ENCODE results near the gene COPS2. TPM values are rescaled to one million over a fixed set of nuclear protein-coding genes. Genes with fewer than 3 reads are reported as not detected.

COPS2 gene
- total and polyA plus RNA-seq, 2 donors (not counting 1 experiment from before 2014, with no cell fraction given), result 92.2 to 98.1 TPM

- no peak overlapping the region for H3K4me3 ChIP-seq (replicated peaks in 1 of 4; ENCODE audit: control extremely low read depth in 1 of 4, insufficient read depth in 1 of 4, low read depth in 3 of 4, low read length in 4 of 4)
- DNase-seq (ENCODE audit: low read depth in 2 of 2), result no peak
- H3K36me3 ChIP-seq (ENCODE audit: control insufficient read depth, insufficient read depth, low read length), result peaks cover 2% of the 10 kb centered on the region
- H4K20me1 ChIP-seq (ENCODE audit: control insufficient read depth, extremely low read depth, insufficient read depth, low read length), result no peaks in the 10 kb centered on the region
- no peak overlapping the region for H3K27ac ChIP-seq (ENCODE audit: insufficient read depth, low read length)
- no peaks in the 10 kb centered on the region for H3K4me1 ChIP-seq (ENCODE audit: control insufficient read depth, extremely low read depth, insufficient read depth, low read length)
- no peaks in the 10 kb centered on the region for H3K9me3 ChIP-seq (ENCODE audit: control insufficient read depth, insufficient read depth, low read depth, low read length)
- no peak overlapping the region for H3K4me2 ChIP-seq (ENCODE audit: extremely low read depth, insufficient read depth, low read length)
- H3K79me2 ChIP-seq (ENCODE audit: control insufficient read depth, insufficient read depth, low read length), result peaks cover 91% of the 10 kb centered on the region
- H2AFZ ChIP-seq (ENCODE audit: low read length), result no peak overlapping the region
- no peak for TF ChIP-seq EZH2 (IDR thresholded peaks at IDR 0.05; ENCODE audit: low read length, missing control alignments)
- no peak for TF ChIP-seq CTCF (conservative IDR thresholded peaks at IDR 0.05 in 1 of 2, IDR thresholded peaks at IDR 0.05 in 1 of 2; ENCODE audit: low read depth in 1 of 2, low read length in 2 of 2)
- H3K27me3 ChIP-seq (ENCODE audit: control insufficient read depth, insufficient read depth, low read length), result no peaks in the 10 kb centered on the region
- H3K9ac ChIP-seq (ENCODE audit: insufficient read depth, low read length), result no peak overlapping the region
Observed at GRCh38 chr15:49148298-49148697, 7.1 kb downstream of the COPS2 start.

DNA sequence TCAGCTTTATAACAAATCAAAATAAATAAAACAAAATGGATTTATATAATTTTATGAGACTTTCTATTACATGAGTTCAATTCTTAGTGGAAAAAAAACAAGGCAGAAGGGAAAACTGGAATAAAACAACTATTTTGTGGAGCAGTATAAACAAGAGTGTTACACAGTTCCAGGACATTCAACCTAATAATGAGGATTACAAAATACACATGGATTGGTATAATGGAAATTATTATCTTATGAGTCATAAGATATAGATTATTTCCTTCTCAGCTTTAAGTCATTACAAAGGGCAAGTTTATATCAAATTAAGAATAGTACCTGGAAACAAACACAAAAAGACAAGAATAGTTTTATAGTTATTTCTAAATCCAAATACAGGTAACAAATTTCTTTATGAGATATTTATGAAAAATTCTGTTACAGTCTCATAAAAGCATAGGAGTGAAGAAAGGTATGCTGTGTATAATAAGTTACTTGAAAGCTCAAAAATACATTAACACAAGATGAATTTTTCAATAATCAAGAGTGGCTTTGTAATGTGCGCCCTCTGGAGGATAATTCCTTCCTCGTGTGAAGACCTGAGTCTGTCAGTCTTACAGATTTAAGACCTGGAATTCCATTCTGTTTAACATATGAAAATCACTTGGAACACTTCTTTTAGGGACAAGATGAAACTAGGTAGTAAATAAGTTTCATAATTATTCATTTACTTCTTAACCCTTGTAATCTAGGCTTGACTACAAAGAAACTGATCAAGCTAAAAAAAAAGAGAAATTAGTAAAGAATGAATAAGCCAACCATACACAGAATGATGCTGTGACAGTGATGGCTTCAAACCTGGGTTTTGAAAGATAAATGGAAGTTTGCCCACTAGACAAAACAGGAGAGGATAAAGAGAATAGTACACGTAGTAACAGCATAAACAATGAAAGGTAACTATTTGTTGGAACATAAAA, 9.5 kb downstream of the COPS2 start:
- no peaks in the 10 kb centered on the region for H3K27me3 ChIP-seq (ENCODE audit: control insufficient read depth, insufficient read depth, low read length)
- no peak overlapping the region for H3K9ac ChIP-seq (ENCODE audit: insufficient read depth, low read length)
- H3K4me2 ChIP-seq (ENCODE audit: extremely low read depth, insufficient read depth, low read length), result no peak overlapping the region
- H3K36me3 ChIP-seq (ENCODE audit: control insufficient read depth, insufficient read depth, low read length), result peaks cover 7% of the 10 kb centered on the region
- peaks cover 76% of the 10 kb centered on the region for H3K79me2 ChIP-seq (ENCODE audit: control insufficient read depth, insufficient read depth, low read length)
- H2AFZ ChIP-seq (ENCODE audit: low read length), result no peak overlapping the region
- no peaks in the 10 kb centered on the region for H4K20me1 ChIP-seq (ENCODE audit: control insufficient read depth, extremely low read depth, insufficient read depth, low read length)
- DNase-seq (ENCODE audit: low read depth in 2 of 2), result peak; percentile 63 to 76
- no peaks in the 10 kb centered on the region for H3K9me3 ChIP-seq (ENCODE audit: control insufficient read depth, insufficient read depth, low read depth, low read length)
- no peak overlapping the region for H3K27ac ChIP-seq (ENCODE audit: insufficient read depth, low read length)
- H3K4me1 ChIP-seq (ENCODE audit: control insufficient read depth, extremely low read depth, insufficient read depth, low read length), result no peaks in the 10 kb centered on the region
- peak; percentile 59 to 69 for TF ChIP-seq CTCF (conservative IDR thresholded peaks at IDR 0.05 in 1 of 2, IDR thresholded peaks at IDR 0.05 in 1 of 2; ENCODE audit: low read depth in 1 of 2, low read length in 2 of 2)
- TF ChIP-seq EZH2 (IDR thresholded peaks at IDR 0.05; ENCODE audit: low read length, missing control alignments), result no peak
- H3K4me3 ChIP-seq (replicated peaks in 1 of 4; ENCODE audit: control extremely low read depth in 1 of 4, insufficient read depth in 1 of 4, low read depth in 3 of 4, low read length in 4 of 4), result no peak overlapping the region

- DNase-seq (ENCODE audit: low read depth in 2 of 2), result peak in 1 of 2 donors; percentile 81
- H4K20me1 ChIP-seq (ENCODE audit: control insufficient read depth, extremely low read depth, insufficient read depth, low read length), result no peaks in the 10 kb centered on the region
- H3K27me3 ChIP-seq (ENCODE audit: control insufficient read depth, insufficient read depth, low read length), result no peaks in the 10 kb centered on the region
- H3K4me3 ChIP-seq (replicated peaks in 1 of 4; ENCODE audit: control extremely low read depth in 1 of 4, insufficient read depth in 1 of 4, low read depth in 3 of 4, low read length in 4 of 4), result no peak overlapping the region
- no peak overlapping the region for H3K4me2 ChIP-seq (ENCODE audit: extremely low read depth, insufficient read depth, low read length)
- no peak overlapping the region for H2AFZ ChIP-seq (ENCODE audit: low read length)
- H3K79me2 ChIP-seq (ENCODE audit: control insufficient read depth, insufficient read depth, low read length), result peaks cover 5% of the 10 kb centered on the region
- no peaks in the 10 kb centered on the region for H3K4me1 ChIP-seq (ENCODE audit: control insufficient read depth, extremely low read depth, insufficient read depth, low read length)
- no peaks in the 10 kb centered on the region for H3K9me3 ChIP-seq (ENCODE audit: control insufficient read depth, insufficient read depth, low read depth, low read length)
- peaks cover under 1% of the 10 kb centered on the region for H3K36me3 ChIP-seq (ENCODE audit: control insufficient read depth, insufficient read depth, low read length)
- no peak for TF ChIP-seq CTCF (conservative IDR thresholded peaks at IDR 0.05 in 1 of 2, IDR thresholded peaks at IDR 0.05 in 1 of 2; ENCODE audit: low read depth in 1 of 2, low read length in 2 of 2)
- TF ChIP-seq EZH2 (IDR thresholded peaks at IDR 0.05; ENCODE audit: low read length, missing control alignments), result no peak
- H3K9ac ChIP-seq (ENCODE audit: insufficient read depth, low read length), result no peak overlapping the region
- H3K27ac ChIP-seq (ENCODE audit: insufficient read depth, low read length), result no peak overlapping the region
Observed at GRCh38 chr15:49137861-49138260, 17.5 kb downstream of the COPS2 start.
